ENCODE data around the gene SLC2A9. TPM values are rescaled to one million over a fixed set of nuclear protein-coding genes. Genes with fewer than 3 reads are reported as not detected.

SLC2A9 gene
- total RNA-seq, 6 experiments from 2014 or later: 16.1 to 25.0 (median 19.8) TPM

DNA sequence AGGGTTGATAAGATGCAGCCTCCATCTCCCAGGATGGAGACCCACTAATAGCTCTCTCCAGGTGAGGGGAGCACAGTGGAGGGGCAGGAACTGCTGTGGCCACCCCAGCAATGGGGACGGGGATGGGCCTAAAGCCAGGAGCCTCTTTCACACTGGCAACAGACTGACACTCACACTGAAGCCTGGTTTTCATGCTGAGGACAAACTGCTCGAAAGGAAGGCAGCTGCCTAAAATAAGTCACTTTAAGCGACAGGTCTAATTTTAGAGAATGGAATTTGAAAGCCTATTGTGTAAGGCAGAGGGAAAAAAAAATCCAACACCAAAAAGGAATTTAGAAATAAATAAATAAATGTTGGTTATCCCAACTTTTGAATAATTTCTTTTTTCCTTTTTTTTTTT, 104.4 kb downstream of the SLC2A9 start:
- no peaks in the 10 kb centered on the region for H3K9me3 ChIP-seq
- intact Hi-C loops (cut with DNase I): no loop called here
- TF ChIP-seq, protein P1, sequence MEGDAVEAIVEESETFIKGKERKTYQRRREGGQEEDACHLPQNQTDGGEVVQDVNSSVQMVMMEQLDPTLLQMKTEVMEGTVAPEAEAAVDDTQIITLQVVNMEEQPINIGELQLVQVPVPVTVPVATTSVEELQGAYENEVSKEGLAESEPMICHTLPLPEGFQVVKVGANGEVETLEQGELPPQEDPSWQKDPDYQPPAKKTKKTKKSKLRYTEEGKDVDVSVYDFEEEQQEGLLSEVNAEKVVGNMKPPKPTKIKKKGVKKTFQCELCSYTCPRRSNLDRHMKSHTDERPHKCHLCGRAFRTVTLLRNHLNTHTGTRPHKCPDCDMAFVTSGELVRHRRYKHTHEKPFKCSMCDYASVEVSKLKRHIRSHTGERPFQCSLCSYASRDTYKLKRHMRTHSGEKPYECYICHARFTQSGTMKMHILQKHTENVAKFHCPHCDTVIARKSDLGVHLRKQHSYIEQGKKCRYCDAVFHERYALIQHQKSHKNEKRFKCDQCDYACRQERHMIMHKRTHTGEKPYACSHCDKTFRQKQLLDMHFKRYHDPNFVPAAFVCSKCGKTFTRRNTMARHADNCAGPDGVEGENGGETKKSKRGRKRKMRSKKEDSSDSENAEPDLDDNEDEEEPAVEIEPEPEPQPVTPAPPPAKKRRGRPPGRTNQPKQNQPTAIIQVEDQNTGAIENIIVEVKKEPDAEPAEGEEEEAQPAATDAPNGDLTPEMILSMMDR (IDR thresholded peaks at IDR 0.05): no peak
- no peak for TF ChIP-seq POLR2A (IDR thresholded peaks at IDR 0.05)
- 94% methylated on average over 2 of the region's 3 CpGs for WGBS (ENCODE audit: insufficient coverage, low coverage, low lambda C conversion rate, missing lambda C conversion rate)
- H3K4me3 ChIP-seq: no peak overlapping the region
- no peaks in the 10 kb centered on the region for H3K4me1 ChIP-seq
- H3K27me3 ChIP-seq: no peaks in the 10 kb centered on the region
- no peaks in the 10 kb centered on the region for H3K36me3 ChIP-seq
- ATAC-seq (no peak), DNase-seq (no peak)
- H3K27ac ChIP-seq: no peak overlapping the region

DNA sequence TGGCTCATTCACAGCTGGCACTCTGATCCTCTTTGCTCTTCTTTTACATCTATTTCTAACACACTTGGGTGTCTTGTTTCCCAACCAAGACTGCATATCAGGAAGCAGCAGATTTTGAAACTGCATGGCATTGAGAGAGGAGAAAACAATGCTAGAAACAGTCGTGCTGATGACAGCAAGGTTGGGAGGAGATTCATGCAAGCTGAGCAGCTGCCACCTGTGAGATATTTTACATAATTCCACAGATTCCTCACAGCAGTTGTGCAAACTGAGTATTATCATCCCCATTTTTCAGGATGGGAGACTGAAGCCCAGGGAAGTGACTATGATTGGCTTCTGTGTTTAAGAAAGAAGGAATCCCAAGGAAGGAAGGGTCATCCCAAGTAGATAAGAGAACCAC, 105.0 kb downstream of the SLC2A9 start:
- DNase-seq (no peak), ATAC-seq (no peak)
- Histone ChIP-seq H3K36me3 (no peaks in the 10 kb centered on the region), H3K9me3 (no peaks in the 10 kb centered on the region), H3K27me3 (no peaks in the 10 kb centered on the region), H3K27ac (no peak overlapping the region), H3K4me3 (no peak overlapping the region), H3K4me1 (no peaks in the 10 kb centered on the region)
- WGBS (ENCODE audit: insufficient coverage, low coverage, low lambda C conversion rate, missing lambda C conversion rate): 50% methylated on average over 1 of the region's 1 CpG
- intact Hi-C loops (cut with DNase I): no loop called here
- TF ChIP-seq, protein P1 (IDR thresholded peaks at IDR 0.05): no peak
- no peak for TF ChIP-seq POLR2A (IDR thresholded peaks at IDR 0.05)

- 86% methylated on average over 2 of the region's 3 CpGs for WGBS (ENCODE audit: insufficient coverage, low coverage, low lambda C conversion rate, missing lambda C conversion rate)
- no peak for TF ChIP-seq POLR2A (IDR thresholded peaks at IDR 0.05)
- TF ChIP-seq, protein P1 (IDR thresholded peaks at IDR 0.05): no peak
- intact Hi-C loops (cut with DNase I): no loop called here
Observed at GRCh38 chr4:9913846-9914245, 107.5 kb downstream of the SLC2A9 start.

DNA sequence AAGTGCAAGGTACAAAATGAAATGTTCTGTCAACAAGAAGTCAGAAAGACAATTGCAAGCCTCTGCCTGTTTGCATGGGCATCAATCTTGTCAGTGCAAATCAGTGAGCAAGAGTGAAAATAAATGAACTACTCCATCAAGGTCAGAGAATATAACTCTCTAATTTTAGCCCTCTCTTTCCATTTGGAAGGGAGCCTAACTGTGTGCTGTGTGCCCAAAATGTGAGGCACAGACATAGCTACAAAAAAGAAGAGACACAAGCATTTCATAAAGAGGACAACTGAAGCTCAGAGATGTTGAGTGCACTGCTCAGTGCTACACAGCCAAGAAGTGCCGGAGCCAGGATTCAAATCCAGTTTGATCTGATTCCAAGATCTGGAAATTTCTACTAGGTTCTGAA, 114.3 kb downstream of the SLC2A9 start:
- TF ChIP-seq, protein P1 (IDR thresholded peaks at IDR 0.05): no peak
- TF ChIP-seq POLR2A (IDR thresholded peaks at IDR 0.05): no peak
- DNase-seq (no peak), ATAC-seq (no peak)
- H3K4me1 ChIP-seq: no peaks in the 10 kb centered on the region
- H3K9me3 ChIP-seq: no peaks in the 10 kb centered on the region
- no peaks in the 10 kb centered on the region for H3K27me3 ChIP-seq
- intact Hi-C loops (cut with DNase I): no loop called here
- H3K36me3 ChIP-seq: peaks cover 0 to 5% (median 0%) of the 10 kb centered on the region in 4 donors
- H3K4me3 ChIP-seq: no peak overlapping the region
- H3K27ac ChIP-seq: no peak overlapping the region
- WGBS (ENCODE audit: insufficient coverage, low coverage, low lambda C conversion rate, missing lambda C conversion rate): 100% methylated on average over 1 of the region's 1 CpG

More at GRCh38 chr4:9913846-9914245, 107.5 kb downstream of the SLC2A9 start:
- H3K27me3 ChIP-seq: no peaks in the 10 kb centered on the region
- no peaks in the 10 kb centered on the region for H3K9me3 ChIP-seq
- no peaks in the 10 kb centered on the region for H3K4me1 ChIP-seq
- no peaks in the 10 kb centered on the region for H3K36me3 ChIP-seq
- ATAC-seq (no peak), DNase-seq (no peak)
- H3K27ac ChIP-seq: no peak overlapping the region
- no peak overlapping the region for H3K4me3 ChIP-seq
